Transverse colon (tissue), 4 donors: ENCODE measurements around the gene PKIB. TPM values are rescaled to one million over a fixed set of nuclear protein-coding genes. Genes with fewer than 3 reads are reported as not detected.

ENCODE experiments used
- DNase-seq: peaks from one replicate; pipeline ENCODE4 v3.0.0-alpha.2; 2019
- H3K27ac ChIP-seq, 4 donors: fragments of 200-600 bp; sonication (generic); 2 replicates each; pipeline ENCODE4 v1.5.1; 2016 to 2018; ENCODE audit warnings: inconsistent platforms in 4 of 4
- H3K27me3 ChIP-seq: fragments of 200-600 bp; sonication (generic); 2 replicates; pipeline ENCODE4 v1.5.1; 2017; ENCODE audit warnings: inconsistent platforms
- H3K36me3 ChIP-seq, 4 donors: fragments of 200-600 bp; sonication (generic); 2 replicates each; pipeline ENCODE4 v1.5.1; 2017 to 2019; ENCODE audit warnings: inconsistent platforms in 4 of 4
- H3K4me1 ChIP-seq, 4 donors: fragments of 200-600 bp; sonication (generic); 2 replicates each; pipeline ENCODE4 v1.5.1; 2017 to 2020; ENCODE audit warnings: inconsistent platforms in 4 of 4
- H3K4me3 ChIP-seq, 4 donors: fragments of 200-600 bp; sonication (generic); 1 replicate in 1 of 4; 2 replicates in 3 of 4; pipeline versions ENCODE4 v1.5.1 to v1.6.1; 2017 to 2019; ENCODE audit warnings: inconsistent platforms in 4 of 4
- H3K9me3 ChIP-seq, 2 donors: fragments of 200-600 bp; sonication (generic); 2 replicates each; pipeline ENCODE4 v1.5.1; 2017 to 2019; ENCODE audit warnings: inconsistent platforms in 2 of 2
- EP300 ChIP-seq: sonication (generic); formaldehyde crosslinking; IDR thresholded peaks from one replicate; pipeline ENCODE4 v1.6.1; 2017; ENCODE audit warnings: antibody characterized with exemption, low read depth
- POLR2A ChIP-seq: fragments of 450-650 bp; IDR thresholded peaks from one replicate; pipeline ENCODE4 v1.6.1; 2016; ENCODE audit warnings: antibody characterized with exemption, mild to moderate bottlenecking, moderate library complexity
- POLR2AphosphoS5 ChIP-seq, 3 donors: sonication (generic); formaldehyde crosslinking; IDR thresholded peaks; one replicate each; pipeline ENCODE4 v1.6.1; 2016; ENCODE audit warnings: antibody characterized with exemption in 3 of 3
- WGBS, 2 donors: methylation state at CpG; one replicate each; pipeline ENCODE4 v1.1.5; 2018; ENCODE audit warnings: low coverage in 1 of 2; 5-methylcytosine and 5-hydroxymethylcytosine counted together
- in situ Hi-C, 4 donors: fragments of 200-750 bp; cut with MboI; loops; one replicate each; pipeline versions ENCODE4 v1.15.0 to v1.15.1; 2017; ENCODE audit warnings: low sequenced_read_pairs in 3 of 4, low pct_ligation_motif_present in 1 of 4, low pct_unique_long_range_greater_than_20kb in 1 of 4
- intact Hi-C: fragments of 100-400 bp; cut with DNase I; formaldehyde crosslinking; loops from one replicate; pipeline ENCODE4 v1.15.1; 2023; ENCODE audit warnings: low total_unique reads
- total RNA-seq, 4 donors: library from RNA; depleted of rRNA; stranded (reverse); fragments of >200 nt; gene quantifications; one replicate each; pipeline ENCODE4 v1.1.0, GENCODE V29; 2016
- TF ChIP-seq, protein P1 (sequence below), 5 experiments: fragments of 200-600 bp in 3 of 5; fragments of 450-650 bp in 2 of 5; sonication (generic) in 3 of 5; IDR thresholded peaks; 1 replicate in 2 of 5; 2 replicates in 3 of 5; pipeline ENCODE4 v1.5.1; 2016 to 2017; ENCODE audit warnings: antibody characterized with exemption in 5 of 5, inconsistent platforms in 3 of 5, mild to moderate bottlenecking in 2 of 5, moderate library complexity in 1 of 5

PKIB gene
- total RNA-seq, 4 donors from 2014 or later: 45.2 to 163 (median 96.1) TPM

DNA sequence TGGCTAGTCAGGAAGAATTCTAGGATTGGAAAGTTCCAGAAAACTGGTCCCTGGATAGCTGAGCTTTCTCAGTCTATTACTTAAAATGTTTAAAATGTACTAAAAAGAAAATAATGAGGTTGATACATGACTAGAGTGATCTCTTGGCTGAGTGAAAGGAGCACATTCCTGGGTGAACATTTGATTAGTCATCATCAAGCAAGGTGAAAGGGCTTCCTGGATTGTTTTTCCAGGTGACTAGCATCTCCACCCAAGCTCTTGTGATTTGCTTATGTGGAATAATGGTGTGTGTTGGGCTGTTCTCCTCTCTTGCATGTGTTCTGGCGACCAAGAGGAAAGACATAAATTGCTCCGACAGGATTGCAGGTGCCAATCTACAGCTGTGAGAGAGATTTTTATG, 42.9 kb downstream of the PKIB start:
- no peak for TF ChIP-seq POLR2A
- peak in 1 of 3 donors; percentile 27 for TF ChIP-seq POLR2AphosphoS5 (IDR thresholded peaks at IDR 0.05)
- DNase-seq: no peak
- H3K9me3 ChIP-seq: no peaks in the 10 kb centered on the region
- in situ Hi-C loops (no loop called here), intact Hi-C loops (no loop called here)
- peak overlapping the region; percentile 49 to 77 (median 62) for H3K27ac ChIP-seq
- peaks cover 0 to 24% (median 2%) of the 10 kb centered on the region in 4 donors for H3K4me1 ChIP-seq
- WGBS, 2 donors: 60 to 68% methylated on average over 1 to 2 of the region's 2 CpGs
- no peaks in the 10 kb centered on the region for H3K27me3 ChIP-seq
- H3K36me3 ChIP-seq: no peaks in the 10 kb centered on the region
- H3K4me3 ChIP-seq: no peak overlapping the region

DNA sequence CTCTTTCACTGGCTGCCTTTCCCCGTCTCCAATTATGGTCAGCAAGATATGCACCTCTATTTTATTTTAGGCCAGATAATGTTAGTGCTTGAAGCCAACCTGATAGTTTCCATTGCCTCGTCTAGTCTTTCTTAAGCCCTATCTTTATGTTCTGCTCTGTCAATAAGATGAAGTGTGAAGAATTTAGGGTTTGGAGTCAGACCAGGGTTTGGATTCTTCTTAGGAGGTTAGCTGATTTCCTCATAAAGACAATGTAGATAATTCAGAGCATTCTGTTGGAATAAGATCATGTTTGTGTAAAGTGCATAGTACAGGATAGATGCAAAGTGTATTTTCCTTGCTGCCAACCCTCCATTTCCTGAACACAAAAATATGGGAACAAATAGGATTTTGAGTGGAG, 43.8 kb downstream of the PKIB start:
- Histone ChIP-seq H3K27me3 (no peaks in the 10 kb centered on the region), H3K4me3 (no peak overlapping the region), H3K4me1 (peaks cover 0 to 25% (median 4%) of the 10 kb centered on the region in 4 donors), H3K36me3 (no peaks in the 10 kb centered on the region), H3K27ac (peak overlapping the region in 3 of 4 donors; percentile 48 to 77 (median 57)), H3K9me3 (no peaks in the 10 kb centered on the region)
- DNase-seq: no peak
- intact Hi-C loops (no loop called here), in situ Hi-C loops (no loop called here)
- TF ChIP-seq, protein P1, sequence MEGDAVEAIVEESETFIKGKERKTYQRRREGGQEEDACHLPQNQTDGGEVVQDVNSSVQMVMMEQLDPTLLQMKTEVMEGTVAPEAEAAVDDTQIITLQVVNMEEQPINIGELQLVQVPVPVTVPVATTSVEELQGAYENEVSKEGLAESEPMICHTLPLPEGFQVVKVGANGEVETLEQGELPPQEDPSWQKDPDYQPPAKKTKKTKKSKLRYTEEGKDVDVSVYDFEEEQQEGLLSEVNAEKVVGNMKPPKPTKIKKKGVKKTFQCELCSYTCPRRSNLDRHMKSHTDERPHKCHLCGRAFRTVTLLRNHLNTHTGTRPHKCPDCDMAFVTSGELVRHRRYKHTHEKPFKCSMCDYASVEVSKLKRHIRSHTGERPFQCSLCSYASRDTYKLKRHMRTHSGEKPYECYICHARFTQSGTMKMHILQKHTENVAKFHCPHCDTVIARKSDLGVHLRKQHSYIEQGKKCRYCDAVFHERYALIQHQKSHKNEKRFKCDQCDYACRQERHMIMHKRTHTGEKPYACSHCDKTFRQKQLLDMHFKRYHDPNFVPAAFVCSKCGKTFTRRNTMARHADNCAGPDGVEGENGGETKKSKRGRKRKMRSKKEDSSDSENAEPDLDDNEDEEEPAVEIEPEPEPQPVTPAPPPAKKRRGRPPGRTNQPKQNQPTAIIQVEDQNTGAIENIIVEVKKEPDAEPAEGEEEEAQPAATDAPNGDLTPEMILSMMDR (IDR thresholded peaks at IDR 0.05): no peak
- no peak for TF ChIP-seq EP300
- no peak for TF ChIP-seq POLR2A
- no peak for TF ChIP-seq POLR2AphosphoS5 (IDR thresholded peaks at IDR 0.05)
- 89 to 92% methylated on average over 2 of the region's 2 CpGs for WGBS, 2 donors

DNA sequence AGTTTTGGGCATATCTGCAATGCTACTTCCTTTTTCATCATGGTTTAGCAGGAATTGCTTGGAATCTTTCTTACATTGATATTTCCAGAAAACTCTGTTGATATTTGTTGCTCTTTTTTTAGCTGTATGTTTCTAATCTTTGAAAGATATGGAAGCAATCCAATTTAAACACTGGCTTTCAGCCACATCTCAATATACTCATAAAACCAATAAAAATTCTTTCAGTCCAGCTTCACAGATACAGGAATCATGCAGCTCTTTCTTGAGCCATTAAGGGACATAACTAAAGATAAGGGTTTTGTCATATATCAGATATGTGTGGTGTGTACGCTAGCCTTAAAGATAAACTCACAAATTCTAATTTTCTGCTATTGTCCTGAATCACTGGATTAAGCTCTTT, 47.4 kb downstream of the PKIB start:
- Histone ChIP-seq H3K4me3 (no peak overlapping the region), H3K36me3 (no peaks in the 10 kb centered on the region), H3K9me3 (no peaks in the 10 kb centered on the region), H3K27me3 (no peaks in the 10 kb centered on the region), H3K4me1 (peaks cover 0 to 21% (median 4%) of the 10 kb centered on the region in 4 donors), H3K27ac (no peak overlapping the region)
- intact Hi-C loops: no loop called here
- no peak for DNase-seq
- TF ChIP-seq POLR2A (no peak), POLR2AphosphoS5 (IDR thresholded peaks at IDR 0.05) (no peak), EP300 (no peak)
- TF ChIP-seq, protein P1 (IDR thresholded peaks at IDR 0.05): no peak
- in situ Hi-C loops: no loop called here
- 31 to 64% methylated on average over 1 of the region's 1 CpG for WGBS, 2 donors

DNA sequence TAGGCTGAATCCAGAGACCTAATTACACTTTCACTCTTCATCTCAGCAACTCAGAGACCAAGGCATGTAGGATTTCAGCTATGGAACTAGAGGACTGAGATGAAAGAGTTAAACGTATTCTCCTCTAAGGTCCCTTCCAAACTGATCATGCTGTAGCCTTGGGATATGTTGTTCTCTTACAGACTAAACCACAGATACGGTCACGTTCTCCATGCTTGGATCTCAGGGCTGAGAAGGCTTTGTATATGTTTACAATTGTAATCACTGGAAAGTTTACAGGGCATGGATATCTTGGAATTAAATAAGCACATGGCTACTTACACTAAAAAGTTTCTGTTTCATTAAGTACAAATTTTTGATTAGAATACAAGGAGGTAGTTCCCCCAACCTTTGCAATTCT, 50.1 kb downstream of the PKIB start:
- H3K4me1 ChIP-seq: peaks cover 0 to 10% (median 4%) of the 10 kb centered on the region in 4 donors
- intact Hi-C loops (no loop called here), in situ Hi-C loops (no loop called here)
- H3K4me3 ChIP-seq: no peak overlapping the region
- no peak overlapping the region for H3K27ac ChIP-seq
- no peaks in the 10 kb centered on the region for H3K9me3 ChIP-seq
- H3K36me3 ChIP-seq: no peaks in the 10 kb centered on the region
- H3K27me3 ChIP-seq: no peaks in the 10 kb centered on the region
- no peak for TF ChIP-seq EP300
- TF ChIP-seq, protein P1 (IDR thresholded peaks at IDR 0.05): no peak
- no peak for TF ChIP-seq POLR2AphosphoS5 (IDR thresholded peaks at IDR 0.05)
- no peak for TF ChIP-seq POLR2A
- WGBS, 2 donors: 70 to 78% methylated on average over 3 of the region's 3 CpGs
- DNase-seq: no peak

DNA sequence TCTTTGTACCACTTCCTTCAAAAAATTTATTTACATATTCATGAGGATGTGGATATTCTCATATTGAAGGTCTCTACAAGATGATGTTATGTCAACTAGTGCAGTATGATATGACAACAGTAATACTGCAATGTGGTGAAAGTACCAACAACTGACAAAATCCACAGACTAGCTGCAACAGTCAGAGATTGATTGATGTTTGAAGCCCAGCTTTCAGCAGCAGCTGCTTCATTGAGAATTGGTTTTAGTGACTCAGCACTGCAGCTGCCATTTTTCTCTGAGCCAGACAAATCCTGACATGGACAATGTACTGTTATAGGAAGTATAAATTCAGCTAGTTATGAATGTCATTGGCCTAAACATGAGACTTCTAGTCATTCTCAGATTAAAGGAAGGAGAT, 53.8 kb downstream of the PKIB start:
- intact Hi-C loops: no loop called here
- in situ Hi-C loops: no loop called here

More for the DNA sequence above, 53.8 kb downstream of the PKIB start:
- TF ChIP-seq POLR2AphosphoS5 (IDR thresholded peaks at IDR 0.05) (no peak), EP300 (no peak), POLR2A (no peak)
- TF ChIP-seq, protein P1 (IDR thresholded peaks at IDR 0.05): no peak
- no peak for DNase-seq
- Histone ChIP-seq H3K27ac (no peak overlapping the region), H3K36me3 (no peaks in the 10 kb centered on the region), H3K9me3 (no peaks in the 10 kb centered on the region), H3K4me1 (peaks cover 0 to 8% (median 0%) of the 10 kb centered on the region in 4 donors), H3K27me3 (no peaks in the 10 kb centered on the region), H3K4me3 (no peak overlapping the region)
